ENCODE measurements around the gene LDLRAD3. TPM values are rescaled to one million over a fixed set of nuclear protein-coding genes. Genes with fewer than 3 reads are reported as not detected.

The LDLRAD3 gene
- polyA plus RNA-seq, 4 donors = 21.3 to 27.8 (median 22.4) TPM

- DNase-seq (ENCODE audit: low read depth in 4 of 4, low spot score in 3 of 4) = no peak
Measured at GRCh38 chr11:35953081-35953760, 9.4 kb downstream of the LDLRAD3 start.

DNA sequence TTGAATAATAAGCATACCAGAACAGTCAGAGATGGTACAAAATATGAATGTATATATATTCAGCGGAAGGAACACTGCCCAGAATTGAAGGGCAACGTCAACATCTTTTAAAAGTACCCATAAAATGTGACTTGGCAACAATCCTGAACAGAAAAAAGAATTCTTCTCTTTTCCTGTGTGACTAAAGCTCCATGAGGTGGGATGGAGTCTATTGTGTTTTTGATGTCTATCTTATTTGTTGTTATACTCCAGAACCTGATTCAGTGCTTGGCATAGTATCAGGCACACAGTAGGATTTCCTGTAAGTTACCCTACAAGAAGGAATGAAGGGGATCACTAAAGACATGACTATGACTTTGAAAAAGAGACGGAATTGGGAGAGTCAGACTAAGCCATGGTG lies 10.3 kb downstream of the LDLRAD3 start:
- no peak for DNase-seq (ENCODE audit: low read depth in 4 of 4, low spot score in 3 of 4)

- no peak for DNase-seq (ENCODE audit: low read depth in 4 of 4, low spot score in 3 of 4)
Measured at GRCh38 chr11:35955636-35956035, 11.8 kb downstream of the LDLRAD3 start.

DNA sequence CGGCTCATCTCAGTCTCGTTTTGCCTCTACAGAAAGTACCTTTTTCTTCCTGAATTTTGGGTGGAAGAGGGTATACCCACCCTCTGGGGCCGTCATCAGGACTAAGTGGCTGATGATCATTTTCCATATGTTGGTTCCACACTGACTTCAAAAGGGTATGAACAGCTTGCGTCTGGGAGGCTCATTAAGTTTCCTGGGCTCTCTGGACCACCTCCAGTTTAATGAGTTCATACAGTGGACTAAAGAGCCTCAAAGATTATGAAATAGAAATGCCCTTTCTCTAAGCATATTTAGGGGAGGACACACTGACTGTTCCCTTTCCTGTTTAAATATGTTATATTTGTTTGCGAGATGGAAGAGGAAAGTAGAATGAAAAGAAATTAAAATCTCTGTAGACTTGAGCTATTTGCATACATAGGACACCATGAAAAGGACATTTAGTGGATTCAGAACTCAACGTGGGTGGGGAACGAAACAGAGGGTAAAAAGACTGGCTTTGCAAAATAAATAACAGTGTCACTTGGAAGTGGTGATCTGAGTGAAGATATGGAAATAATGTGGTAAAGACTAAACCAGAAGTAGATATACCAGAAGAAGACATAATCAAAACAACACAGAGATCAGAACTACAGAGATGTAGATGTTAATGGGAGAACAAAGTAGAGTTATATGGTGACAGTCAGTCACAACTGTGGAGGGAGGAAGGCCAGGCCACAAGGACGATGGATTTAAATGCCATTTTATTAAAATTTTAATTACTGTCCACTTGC lies 18.7 kb downstream of the LDLRAD3 start:
- DNase-seq (ENCODE audit: low read depth in 4 of 4, low spot score in 3 of 4) = no peak

GRCh38 chr11:35963911-35964310 lies 20.0 kb downstream of the LDLRAD3 start:
- DNase-seq (ENCODE audit: low read depth in 4 of 4, low spot score in 3 of 4) = no peak

DNA sequence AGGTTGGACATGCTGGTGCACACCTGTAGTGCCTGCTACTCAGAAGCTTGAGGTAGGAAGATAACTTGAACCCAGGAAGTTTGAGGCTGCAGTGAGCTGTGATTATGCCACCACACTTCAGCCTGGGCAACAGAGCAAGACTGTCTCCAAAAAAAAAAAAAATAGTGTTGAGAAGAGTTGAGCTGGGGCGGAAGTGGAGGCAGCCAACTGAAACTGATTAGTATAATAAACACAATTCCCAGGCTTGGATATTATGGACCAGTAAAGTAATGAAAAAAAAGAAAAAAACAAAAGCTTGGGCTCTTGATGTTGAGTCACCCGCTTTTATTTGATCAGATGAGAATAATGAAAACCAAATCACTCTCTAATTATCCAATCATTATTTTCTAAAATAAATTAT lies 21.0 kb downstream of the LDLRAD3 start:
- no peak for DNase-seq (ENCODE audit: low read depth in 4 of 4, low spot score in 3 of 4)

- DNase-seq (ENCODE audit: low read depth in 4 of 4, low spot score in 3 of 4) = no peak
Measured at GRCh38 chr11:35967042-35967441, 23.2 kb downstream of the LDLRAD3 start.

DNA sequence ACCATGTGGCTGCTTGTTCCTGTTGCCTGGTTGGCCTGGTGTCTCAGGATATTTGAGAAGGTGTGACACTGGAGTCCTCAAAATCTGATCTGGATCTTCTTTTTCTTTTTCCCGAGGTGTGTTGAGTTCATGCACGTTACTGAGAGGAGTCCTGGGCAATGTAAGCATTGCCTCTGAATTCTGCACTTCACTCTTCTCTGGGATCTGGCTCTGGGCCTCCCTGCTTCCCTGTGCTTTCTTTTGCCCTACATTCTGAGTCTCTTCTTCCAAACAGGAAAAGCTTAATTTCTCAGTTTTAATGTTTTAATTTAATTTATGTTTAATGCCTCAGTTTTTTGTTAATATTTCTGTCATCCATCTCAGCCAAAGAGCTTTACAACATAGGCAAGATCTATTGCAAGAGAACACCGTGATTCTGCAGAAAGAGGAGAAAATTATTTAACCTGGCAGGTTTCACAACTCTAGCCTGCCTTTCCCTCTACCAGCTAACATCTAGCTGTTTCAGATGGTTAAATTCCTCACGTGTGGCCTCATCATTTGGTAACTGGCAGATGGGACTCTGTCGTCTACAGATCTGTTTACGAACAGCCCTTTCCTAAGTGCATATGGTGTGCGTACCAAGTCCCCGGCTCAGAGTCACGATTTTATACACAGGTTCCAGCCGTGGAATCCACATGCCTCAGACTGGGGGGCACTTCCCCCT lies 24.7 kb downstream of the LDLRAD3 start:
- DNase-seq (ENCODE audit: low read depth in 4 of 4, low spot score in 3 of 4) = no peak

DNA sequence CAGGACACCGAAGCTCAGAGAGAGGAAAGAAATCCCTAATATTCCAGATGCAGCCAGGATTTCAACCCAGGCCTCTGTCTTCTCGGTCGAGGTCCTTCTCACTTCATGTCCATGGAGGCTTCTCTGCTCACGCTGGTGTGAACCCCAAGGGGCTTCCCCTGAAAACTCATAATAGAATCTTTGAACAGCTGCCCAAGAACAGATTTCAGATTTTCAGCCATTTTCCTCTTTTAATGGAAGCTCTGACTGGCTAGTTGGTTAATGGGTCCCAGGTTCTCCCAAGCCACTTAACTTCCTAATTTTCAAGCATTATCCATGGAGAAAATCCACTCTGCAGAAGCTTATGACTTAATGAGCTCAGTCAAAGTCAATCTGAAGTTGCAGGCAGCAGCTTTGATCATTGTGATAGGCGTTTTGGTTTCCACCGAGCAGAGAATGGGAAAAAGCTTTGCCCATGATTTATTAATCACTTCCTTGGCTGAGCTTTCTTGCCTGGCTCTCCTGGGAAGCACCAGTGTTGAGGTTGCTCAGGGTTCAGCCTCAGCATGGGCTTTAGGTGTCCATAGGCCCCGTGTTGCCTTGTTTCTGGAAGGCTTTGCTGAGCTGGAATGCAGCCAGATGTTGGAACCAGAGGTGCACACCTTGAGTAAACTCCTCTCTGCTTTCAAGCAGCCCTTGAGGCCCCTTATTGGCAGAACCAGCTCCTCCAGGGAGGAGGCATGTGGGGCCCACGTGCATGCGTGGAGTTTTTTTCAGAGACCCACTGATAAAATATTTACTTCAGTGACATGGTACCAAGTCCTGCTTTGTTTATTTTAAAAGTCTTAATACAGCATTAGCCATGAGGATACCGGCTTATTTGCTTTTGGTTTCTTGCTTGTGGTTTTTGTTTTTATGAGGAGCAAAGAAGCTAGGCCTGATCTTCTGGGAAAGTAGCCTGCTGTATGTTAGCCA lies 25.5 kb downstream of the LDLRAD3 start:
- DNase-seq (ENCODE audit: low read depth in 4 of 4, low spot score in 3 of 4) = no peak

GRCh38 chr11:35970445-35970844 lies 26.6 kb downstream of the LDLRAD3 start:
- DNase-seq (ENCODE audit: low read depth in 4 of 4, low spot score in 3 of 4) = no peak

DNA sequence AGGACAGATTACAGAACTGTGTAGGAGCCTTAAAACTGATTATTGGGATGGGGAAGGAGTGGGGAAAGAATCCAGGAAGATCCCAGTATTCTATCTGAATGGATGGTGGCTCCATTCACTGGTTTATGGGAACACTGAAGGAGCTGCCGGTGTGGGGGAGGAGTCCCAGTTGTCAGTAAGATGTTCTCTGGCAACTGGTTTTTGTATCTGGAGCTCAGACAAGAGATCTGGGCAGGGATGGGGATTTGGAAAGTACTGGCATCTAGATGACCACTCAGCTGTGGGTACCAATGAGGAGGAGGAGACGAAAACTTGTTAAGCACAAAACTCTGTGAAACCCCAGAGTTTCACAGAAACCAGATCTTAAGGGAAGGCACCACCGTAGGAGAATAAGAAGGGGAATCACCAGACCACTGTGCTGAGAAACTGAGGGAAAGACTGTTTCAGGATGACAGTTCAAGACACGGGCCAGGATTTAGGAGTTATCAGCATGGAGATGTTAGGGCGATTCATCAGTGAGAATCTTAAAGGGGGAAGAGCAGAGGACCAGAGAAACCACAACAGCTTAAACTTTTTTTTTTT lies 28.1 kb downstream of the LDLRAD3 start:
- no peak for DNase-seq (ENCODE audit: low read depth in 4 of 4, low spot score in 3 of 4)

DNA sequence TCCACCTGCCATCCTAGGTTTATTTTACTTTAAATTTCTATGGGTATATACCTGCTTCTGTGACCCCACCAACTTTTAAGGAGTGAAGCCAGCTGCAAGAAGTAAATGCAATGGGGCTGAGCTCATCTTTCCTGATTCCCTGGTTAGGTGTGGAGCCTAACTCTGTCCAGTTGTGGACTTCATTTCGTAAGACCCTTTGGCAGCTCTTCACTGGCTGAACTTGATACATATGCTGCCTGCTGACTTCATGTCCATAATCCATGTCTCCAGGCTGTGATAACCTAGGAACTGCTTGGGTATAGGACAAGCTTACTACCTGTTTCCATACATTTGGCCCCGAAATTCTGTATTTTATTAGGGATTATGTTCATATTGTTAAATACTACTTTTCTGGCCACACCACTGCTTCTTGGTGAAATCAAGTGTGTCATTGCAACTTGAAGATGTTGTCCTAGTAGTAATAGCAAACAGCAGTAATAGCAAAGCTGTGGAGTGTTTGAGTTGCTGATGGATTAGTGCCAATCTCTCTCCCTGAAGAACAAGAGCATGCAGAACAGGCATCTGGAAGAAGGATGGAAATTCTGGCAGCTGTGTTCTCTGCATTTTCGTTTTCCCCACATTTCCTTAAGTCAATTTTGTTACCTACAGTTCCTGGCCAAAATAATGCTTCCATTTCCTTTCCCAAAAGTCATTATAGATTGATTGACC lies 31.2 kb downstream of the LDLRAD3 start:
- no peak for DNase-seq (ENCODE audit: low read depth in 4 of 4, low spot score in 3 of 4)

GRCh38 chr11:35976434-35976833 lies 32.6 kb downstream of the LDLRAD3 start:
- no peak for DNase-seq (ENCODE audit: low read depth in 4 of 4, low spot score in 3 of 4)

DNA sequence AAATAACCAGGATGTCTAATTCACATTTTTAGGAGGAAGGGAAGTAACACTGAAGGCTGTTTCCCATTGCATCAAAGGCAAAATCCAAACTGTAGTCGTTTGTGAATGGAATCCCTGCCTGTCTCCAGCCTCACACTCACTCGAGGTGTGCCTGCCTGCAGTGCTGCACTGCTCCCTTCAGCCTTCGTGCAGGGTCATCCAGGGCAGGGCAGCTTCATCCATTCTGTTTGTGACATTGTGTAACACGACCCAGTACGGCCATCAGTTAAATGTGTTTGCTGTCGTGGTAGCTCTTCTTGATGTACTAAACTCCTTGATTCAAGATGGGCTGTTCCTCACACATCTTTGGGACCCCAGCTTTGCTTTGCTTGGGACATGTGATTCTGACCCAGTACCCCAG lies 34.3 kb downstream of the LDLRAD3 start:
- DNase-seq (ENCODE audit: low read depth in 4 of 4, low spot score in 3 of 4) = no peak

GRCh38 chr11:35978891-35979290 lies 35.0 kb downstream of the LDLRAD3 start:
- DNase-seq (ENCODE audit: low read depth in 4 of 4, low spot score in 3 of 4) = no peak

DNA sequence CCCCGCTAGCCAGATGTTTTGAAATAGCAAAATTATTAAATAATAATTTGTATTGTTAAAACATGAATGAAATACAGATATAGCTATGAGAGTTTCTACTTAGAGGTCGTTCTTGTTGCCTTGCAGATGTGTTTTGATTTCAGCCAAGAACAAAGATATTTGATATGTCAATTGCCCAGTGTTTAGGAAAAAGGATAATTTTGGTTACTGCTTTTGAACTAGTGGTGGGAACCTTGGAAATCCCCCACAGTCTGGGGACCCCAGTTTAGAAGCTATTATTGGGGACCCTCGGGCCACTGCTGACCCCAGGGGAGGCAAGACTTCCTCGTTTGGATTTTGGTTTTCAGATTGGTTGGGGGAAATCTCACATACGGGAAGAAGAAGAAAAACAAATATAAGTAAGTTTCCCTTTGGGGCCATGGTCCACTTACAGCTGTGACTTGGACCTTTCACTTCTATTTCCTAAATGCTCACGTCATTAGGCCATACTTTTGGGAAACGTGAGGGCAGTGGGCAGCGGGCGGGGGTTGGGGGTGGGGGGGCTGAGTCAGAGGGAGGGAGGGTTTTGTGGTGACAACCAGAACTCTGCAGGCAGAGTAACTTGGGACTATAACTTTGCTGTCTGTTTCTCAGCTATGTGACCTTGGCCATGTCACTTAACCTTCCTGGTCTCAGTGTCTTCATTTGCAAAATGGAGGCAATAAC lies 37.0 kb downstream of the LDLRAD3 start:
- no peak for DNase-seq (ENCODE audit: low read depth in 4 of 4, low spot score in 3 of 4)

GRCh38 chr11:35981581-35981980 lies 37.7 kb downstream of the LDLRAD3 start:
- DNase-seq (ENCODE audit: low read depth in 4 of 4, low spot score in 3 of 4) = no peak

- no peak for DNase-seq (ENCODE audit: low read depth in 4 of 4, low spot score in 3 of 4)
Measured at GRCh38 chr11:35982061-35982460, 38.2 kb downstream of the LDLRAD3 start.

- DNase-seq (ENCODE audit: low read depth in 4 of 4, low spot score in 3 of 4) = no peak
Measured at GRCh38 chr11:35983981-35984380, 40.1 kb downstream of the LDLRAD3 start.

Measured in left renal pelvis (tissue), 4 donors.